ENCODE measurements around the gene ARHGAP26.

GRCh38 chr5:143191720-143192119 lies 421.5 kb downstream of the ARHGAP26 start:
- no peak for TF ChIP-seq POLR2AphosphoS5 (IDR thresholded peaks at IDR 0.05; ENCODE audit: low read depth, low read length)
- TF ChIP-seq CTCF (IDR thresholded peaks at IDR 0.05) = no peak
- TF ChIP-seq REST (IDR thresholded peaks at IDR 0.05; ENCODE audit: insufficient read depth in 1 of 2, low read depth in 2 of 2, low read length in 1 of 2) = no peak
- TF ChIP-seq SIN3A (IDR thresholded peaks at IDR 0.05; ENCODE audit: borderline replicate concordance, insufficient read depth, low read depth, low read length) = no peak
